ENCODE data around the gene TBCD.

Gene TBCD

GRCh38 chr17:82930043-82930923, 178.4 kb downstream of the TBCD start:
- no peak overlapping the region for H3K4ac ChIP-seq (ENCODE audit: low read length)
- no peak overlapping the region for H2AFZ ChIP-seq (ENCODE audit: low read length)
- peak overlapping the region; percentile 20 for H2BK5ac ChIP-seq (ENCODE audit: low read length)
- H2BK12ac ChIP-seq (ENCODE audit: low read length), result no peak overlapping the region
- H2AK5ac ChIP-seq (ENCODE audit: low read depth, low read length), result no peak overlapping the region
- no peak for DNase-seq (ENCODE audit: low spot score)
- H3K27ac ChIP-seq (replicated peaks; ENCODE audit: low read length), result no peak overlapping the region
- H2BK15ac ChIP-seq (ENCODE audit: low read length), result no peak overlapping the region
- no peaks in the 10 kb centered on the region for H3K27me3 ChIP-seq (ENCODE audit: control insufficient read depth in 3 of 3, insufficient read depth in 3 of 3, low read depth in 1 of 3, low read length in 3 of 3)
- peak overlapping the region; percentile 3 for H3K9ac ChIP-seq (ENCODE audit: low read depth, low read length, poor library complexity)
- no peak overlapping the region for H4K91ac ChIP-seq (ENCODE audit: low read depth, low read length, poor library complexity)
- no peak overlapping the region for H2BK120ac ChIP-seq (ENCODE audit: low read depth, low read length)
- peaks cover 56 to 95% of the 10 kb centered on the region in 2 donors for H3K36me3 ChIP-seq (replicated peaks in 1 of 2; ENCODE audit: control insufficient read depth in 2 of 2, insufficient read depth in 2 of 2, low read length in 2 of 2)
- H3K79me1 ChIP-seq (ENCODE audit: low read depth, low read length), result no peaks in the 10 kb centered on the region
- H3K14ac ChIP-seq (ENCODE audit: low read length), result no peak overlapping the region
- no peaks in the 10 kb centered on the region for H3K9me3 ChIP-seq (replicated peaks in 1 of 2; ENCODE audit: control insufficient read depth in 2 of 2, insufficient read depth in 1 of 2, low read depth in 1 of 2, low read length in 2 of 2)
- H4K8ac ChIP-seq (ENCODE audit: low read depth, low read length), result no peak overlapping the region
- H3K23ac ChIP-seq (ENCODE audit: low read depth, low read length, poor library complexity), result no peak overlapping the region
- no peaks in the 10 kb centered on the region for H3K4me1 ChIP-seq (ENCODE audit: control insufficient read depth in 2 of 2, insufficient read depth in 1 of 2, low read depth in 1 of 2, low read length in 2 of 2)
- no peak overlapping the region for H3K4me3 ChIP-seq (ENCODE audit: low read length in 2 of 2)
- no CpG with 5 or more reads among the region's 56 CpGs for WGBS, 2 donors (ENCODE audit: extremely low coverage in 2 of 2, insufficient read length in 2 of 2, insufficient replicate concordance in 1 of 2)
- H3K4me2 ChIP-seq (ENCODE audit: insufficient read depth, low read length, poor library complexity, severe bottlenecking), result no peak overlapping the region
- H3K18ac ChIP-seq (ENCODE audit: low read length), result no peak overlapping the region

GRCh38 chr17:82930924-82931698, 179.2 kb downstream of the TBCD start:
- H2AFZ ChIP-seq (ENCODE audit: low read length), result no peak overlapping the region
- H3K4me2 ChIP-seq (ENCODE audit: insufficient read depth, low read length, poor library complexity, severe bottlenecking), result no peak overlapping the region
- H4K8ac ChIP-seq (ENCODE audit: low read depth, low read length), result no peak overlapping the region
- no peak overlapping the region for H3K18ac ChIP-seq (ENCODE audit: low read length)
- H3K4ac ChIP-seq (ENCODE audit: low read length), result no peak overlapping the region
- H3K9me3 ChIP-seq (replicated peaks in 1 of 2; ENCODE audit: control insufficient read depth in 2 of 2, insufficient read depth in 1 of 2, low read depth in 1 of 2, low read length in 2 of 2), result no peaks in the 10 kb centered on the region
- no peak overlapping the region for H4K91ac ChIP-seq (ENCODE audit: low read depth, low read length, poor library complexity)
- H3K4me1 ChIP-seq (ENCODE audit: control insufficient read depth in 2 of 2, insufficient read depth in 1 of 2, low read depth in 1 of 2, low read length in 2 of 2), result no peaks in the 10 kb centered on the region
- no peak overlapping the region for H3K4me3 ChIP-seq (ENCODE audit: low read length in 2 of 2)
- no peak overlapping the region for H3K23ac ChIP-seq (ENCODE audit: low read depth, low read length, poor library complexity)
- no peak overlapping the region for H2BK12ac ChIP-seq (ENCODE audit: low read length)
- no peak overlapping the region for H3K14ac ChIP-seq (ENCODE audit: low read length)
- no peak overlapping the region for H2BK120ac ChIP-seq (ENCODE audit: low read depth, low read length)
- H3K27me3 ChIP-seq (ENCODE audit: control insufficient read depth in 3 of 3, insufficient read depth in 3 of 3, low read depth in 1 of 3, low read length in 3 of 3), result no peaks in the 10 kb centered on the region
- DNase-seq (ENCODE audit: low spot score), result no peak
- WGBS, 2 donors (ENCODE audit: extremely low coverage in 2 of 2, insufficient read length in 2 of 2, insufficient replicate concordance in 1 of 2), result no CpG with 5 or more reads among the region's 39 CpGs
- H3K36me3 ChIP-seq (replicated peaks in 1 of 2; ENCODE audit: control insufficient read depth in 2 of 2, insufficient read depth in 2 of 2, low read length in 2 of 2), result peaks cover 55 to 93% of the 10 kb centered on the region in 2 donors
- no peak overlapping the region for H3K27ac ChIP-seq (replicated peaks; ENCODE audit: low read length)
- no peaks in the 10 kb centered on the region for H3K79me1 ChIP-seq (ENCODE audit: low read depth, low read length)
- no peak overlapping the region for H2BK15ac ChIP-seq (ENCODE audit: low read length)
- no peak overlapping the region for H3K9ac ChIP-seq (ENCODE audit: low read depth, low read length, poor library complexity)
- peak overlapping the region; percentile 68 for H2BK5ac ChIP-seq (ENCODE audit: low read length)
- H2AK5ac ChIP-seq (ENCODE audit: low read depth, low read length), result no peak overlapping the region

- H3K18ac ChIP-seq (ENCODE audit: low read length), result no peak overlapping the region
- no peak overlapping the region for H2BK12ac ChIP-seq (ENCODE audit: low read length)
- no peaks in the 10 kb centered on the region for H3K27me3 ChIP-seq (ENCODE audit: control insufficient read depth in 3 of 3, insufficient read depth in 3 of 3, low read depth in 1 of 3, low read length in 3 of 3)
- H3K4me3 ChIP-seq (ENCODE audit: low read length in 2 of 2), result no peak overlapping the region
- no peak overlapping the region for H2AFZ ChIP-seq (ENCODE audit: low read length)
- H3K9ac ChIP-seq (ENCODE audit: low read depth, low read length, poor library complexity), result no peak overlapping the region
- H3K4me2 ChIP-seq (ENCODE audit: insufficient read depth, low read length, poor library complexity, severe bottlenecking), result no peak overlapping the region
- H3K14ac ChIP-seq (ENCODE audit: low read length), result no peak overlapping the region
- H3K36me3 ChIP-seq (replicated peaks in 1 of 2; ENCODE audit: control insufficient read depth in 2 of 2, insufficient read depth in 2 of 2, low read length in 2 of 2), result peaks cover 50 to 93% of the 10 kb centered on the region in 2 donors
- H3K4me1 ChIP-seq (ENCODE audit: control insufficient read depth in 2 of 2, insufficient read depth in 1 of 2, low read depth in 1 of 2, low read length in 2 of 2), result peaks cover 0 to 5% of the 10 kb centered on the region in 2 donors
- H3K79me1 ChIP-seq (ENCODE audit: low read depth, low read length), result peaks cover 4% of the 10 kb centered on the region
- H4K91ac ChIP-seq (ENCODE audit: low read depth, low read length, poor library complexity), result no peak overlapping the region
- peak overlapping the region; percentile 68 for H2BK5ac ChIP-seq (ENCODE audit: low read length)
- DNase-seq (ENCODE audit: low spot score), result no peak
- H4K8ac ChIP-seq (ENCODE audit: low read depth, low read length), result no peak overlapping the region
- no CpG with 5 or more reads among the region's 29 CpGs for WGBS, 2 donors (ENCODE audit: extremely low coverage in 2 of 2, insufficient read length in 2 of 2, insufficient replicate concordance in 1 of 2)
- H3K9me3 ChIP-seq (replicated peaks in 1 of 2; ENCODE audit: control insufficient read depth in 2 of 2, insufficient read depth in 1 of 2, low read depth in 1 of 2, low read length in 2 of 2), result no peaks in the 10 kb centered on the region
- H3K27ac ChIP-seq (replicated peaks; ENCODE audit: low read length), result no peak overlapping the region
- H3K23ac ChIP-seq (ENCODE audit: low read depth, low read length, poor library complexity), result no peak overlapping the region
- H2BK15ac ChIP-seq (ENCODE audit: low read length), result no peak overlapping the region
- H2BK120ac ChIP-seq (ENCODE audit: low read depth, low read length), result no peak overlapping the region
- H2AK5ac ChIP-seq (ENCODE audit: low read depth, low read length), result no peak overlapping the region
- H3K4ac ChIP-seq (ENCODE audit: low read length), result no peak overlapping the region
These were observed 180.0 kb downstream of the TBCD start for GRCh38 chr17:82931699-82932517.
